Renal pelvis (tissue), 4 donors: Measurements from ENCODE around the gene KRT7. TPM values are rescaled to one million over a fixed set of nuclear protein-coding genes. Genes with fewer than 3 reads are reported as not detected.
"Not testable (repeated sequence)": the region's sequence is repeated elsewhere in the genome, so short reads cannot be mapped to it uniquely, and the experiment has no call there.

Source experiments
- DNase-seq: peaks from one replicate; pipeline ENCODE4 v3.0.0-alpha.2; 2013
- polyA plus RNA-seq, 3 donors: library from polyadenylated mRNA; unstranded; fragments of 120-200 nt; gene quantifications; one replicate each; pipeline ENCODE4 v1.2.1, GENCODE V29; 2013; ENCODE audit not compliant: insufficient read length in 3 of 3

The KRT7 gene
- polyA plus RNA-seq, 3 donors = 62.3 to 83.1 (median 64.3) TPM

DNA sequence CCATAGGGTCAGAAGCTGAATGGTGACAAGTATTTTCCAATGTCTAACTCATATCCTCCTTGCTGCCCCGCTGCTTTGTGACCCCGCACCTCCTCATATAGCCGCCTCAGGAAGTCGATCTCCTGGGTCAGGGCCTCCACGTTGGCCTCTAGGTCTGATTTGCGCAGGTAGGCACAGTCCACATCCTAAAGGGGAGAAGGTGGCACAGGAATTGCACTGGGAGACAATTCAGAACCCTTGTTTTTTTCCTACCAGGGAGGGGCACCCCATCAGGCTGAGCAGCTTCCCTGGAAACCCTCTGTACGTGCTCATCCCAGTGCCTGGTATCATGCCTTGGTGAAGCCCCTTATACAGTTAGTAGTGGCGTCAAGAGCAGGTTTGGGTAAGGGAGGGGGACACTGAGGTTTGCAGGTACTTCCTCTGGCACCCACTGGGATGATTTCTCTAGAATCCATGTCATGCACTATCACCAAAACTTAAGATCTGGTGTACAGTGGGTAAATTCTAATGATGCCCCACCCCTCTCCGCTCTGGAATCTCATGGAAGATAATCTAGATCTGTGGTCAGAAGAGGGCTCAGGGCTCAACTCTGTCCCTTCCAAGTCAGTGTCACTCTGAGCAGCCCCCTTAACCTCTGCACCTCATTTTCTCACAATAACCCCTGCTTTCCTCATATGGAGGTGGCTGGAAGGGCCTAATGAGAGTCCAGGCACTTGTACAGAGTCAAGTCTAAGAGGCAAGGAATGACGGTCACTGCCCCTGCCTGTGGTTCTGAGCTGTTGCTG lies 21.3 kb downstream of the KRT7 start:
- DNase-seq = no peak

DNA sequence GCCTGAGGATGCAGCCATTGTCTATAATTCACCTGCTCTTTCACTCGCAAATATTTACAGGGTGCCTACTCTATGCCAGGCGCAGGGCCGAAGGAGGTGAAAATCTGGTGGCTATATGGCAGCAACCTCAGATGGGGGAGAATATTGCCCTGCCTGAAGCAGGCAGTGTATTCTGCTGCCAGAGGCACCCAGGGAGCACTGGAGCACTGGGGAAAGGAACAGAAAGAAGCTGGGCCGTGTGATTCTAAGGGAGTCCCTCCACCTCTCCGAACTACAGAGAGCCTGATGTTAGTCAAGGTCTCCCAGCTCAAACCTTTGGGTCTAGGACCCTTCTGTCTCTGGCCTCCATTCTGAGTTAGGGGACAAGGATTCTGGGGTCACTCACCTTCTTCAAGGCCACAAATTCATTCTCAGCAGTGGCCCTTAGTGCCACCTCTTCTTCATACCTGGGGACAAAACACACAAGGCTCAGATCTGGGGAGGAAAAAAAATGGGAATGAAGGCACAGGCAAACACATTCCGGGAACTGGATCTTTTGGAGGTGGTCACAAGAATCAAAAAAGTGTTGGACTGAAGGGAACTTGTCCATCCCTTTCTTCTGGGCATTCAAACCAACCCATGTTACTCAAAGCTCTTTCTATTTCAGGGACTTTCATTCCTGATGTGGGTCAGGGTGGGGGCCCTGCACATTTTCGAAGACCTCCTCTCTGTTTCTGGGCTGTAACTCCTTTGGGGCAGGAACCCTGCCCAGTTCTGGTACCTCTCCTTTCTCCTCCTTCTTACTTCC lies 22.1 kb downstream of the KRT7 start:
- DNase-seq = no peak

DNA sequence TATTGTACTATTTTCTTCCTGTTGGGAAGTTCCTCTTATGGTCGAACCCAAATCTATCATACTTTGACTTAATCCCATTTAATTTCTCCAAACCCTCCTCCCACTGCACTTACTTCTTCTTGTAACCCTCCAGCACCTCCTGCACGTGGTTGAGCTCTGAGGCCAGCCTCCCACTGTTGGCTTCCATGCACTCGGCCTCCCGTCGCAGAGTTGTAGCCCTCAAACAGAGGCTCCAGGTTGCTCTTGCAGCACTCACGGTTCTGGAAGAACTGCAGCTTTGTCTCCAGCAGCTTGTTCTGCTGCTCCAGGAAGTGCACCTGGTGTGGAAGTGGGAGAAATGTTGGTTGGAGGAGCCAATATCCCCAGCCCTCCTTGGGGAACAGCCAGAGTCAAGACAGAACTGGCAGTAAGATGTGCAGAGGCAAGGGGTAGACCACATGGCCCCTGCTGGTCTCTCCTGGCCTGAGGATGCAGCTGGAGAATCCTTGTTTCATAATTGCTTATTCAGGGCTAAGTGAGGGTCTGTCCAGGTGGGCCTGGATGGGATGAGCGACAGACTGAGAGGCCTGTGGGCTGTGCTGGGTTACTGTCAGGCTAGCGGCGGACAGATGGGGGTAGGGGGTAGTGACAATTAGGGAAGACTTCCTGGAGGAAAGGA lies 23.0 kb downstream of the KRT7 start:
- no peak for DNase-seq

DNA sequence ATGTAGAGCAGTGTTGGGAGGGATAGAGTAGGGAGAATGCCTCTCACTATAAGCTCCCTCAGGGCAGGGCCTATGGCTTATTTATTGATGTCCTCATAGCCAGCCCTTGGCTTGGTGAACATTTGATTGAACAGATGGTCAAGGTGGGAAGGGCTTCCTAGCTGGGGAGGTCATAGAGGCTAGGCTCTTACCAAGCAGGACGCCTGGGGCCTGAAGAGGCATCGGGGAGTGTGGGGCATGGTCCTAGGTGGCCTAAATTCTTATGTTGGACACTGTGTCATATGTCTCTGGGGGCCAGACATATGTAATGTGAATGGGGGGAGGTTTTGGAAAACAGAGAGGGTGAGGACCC lies 23.5 kb downstream of the KRT7 start:
- no peak for DNase-seq

DNA sequence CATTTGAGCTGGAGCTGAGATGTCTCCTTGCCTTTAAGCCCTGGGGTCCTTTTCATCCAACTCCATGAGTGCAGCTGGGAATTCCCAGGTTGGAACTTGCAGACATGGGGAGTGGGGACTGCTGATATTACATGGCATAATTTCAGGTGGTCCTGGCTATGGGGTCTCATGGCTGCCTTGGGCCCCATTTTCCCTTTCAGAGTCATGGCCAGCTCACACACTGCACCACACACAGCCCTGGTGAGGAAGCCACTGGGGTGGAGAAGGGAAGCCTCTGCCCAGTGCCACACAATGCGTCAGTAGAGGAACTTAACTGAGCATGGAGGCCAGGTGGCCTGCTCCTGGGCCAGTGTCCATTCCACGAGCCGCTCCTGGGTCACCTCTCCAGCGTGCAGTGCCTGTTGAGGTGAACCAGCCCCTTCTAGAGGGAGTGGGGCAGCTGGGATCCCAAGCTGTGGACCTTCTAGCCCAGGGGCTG lies 24.1 kb downstream of the KRT7 start:
- no peak for DNase-seq

DNA sequence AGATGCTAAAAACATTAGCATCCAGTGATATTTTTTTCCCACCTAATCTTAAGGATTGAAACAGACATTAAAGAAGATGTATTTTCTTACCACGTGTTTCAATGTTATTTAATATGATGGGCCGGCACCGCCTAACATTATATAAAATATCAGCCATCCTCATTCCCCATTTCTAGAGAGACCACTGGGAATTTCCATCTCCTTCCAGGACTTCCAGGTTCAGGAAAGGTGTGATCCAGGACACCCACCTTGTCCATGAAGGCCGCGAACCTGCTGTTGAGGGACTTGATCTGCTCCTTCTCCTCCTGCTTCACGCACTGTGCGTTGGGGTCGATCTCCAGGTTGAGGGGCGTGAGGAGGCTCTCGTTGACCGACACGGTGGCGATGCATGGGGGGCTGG lies 24.9 kb downstream of the KRT7 start:
- not testable (repeated sequence) for DNase-seq

DNA sequence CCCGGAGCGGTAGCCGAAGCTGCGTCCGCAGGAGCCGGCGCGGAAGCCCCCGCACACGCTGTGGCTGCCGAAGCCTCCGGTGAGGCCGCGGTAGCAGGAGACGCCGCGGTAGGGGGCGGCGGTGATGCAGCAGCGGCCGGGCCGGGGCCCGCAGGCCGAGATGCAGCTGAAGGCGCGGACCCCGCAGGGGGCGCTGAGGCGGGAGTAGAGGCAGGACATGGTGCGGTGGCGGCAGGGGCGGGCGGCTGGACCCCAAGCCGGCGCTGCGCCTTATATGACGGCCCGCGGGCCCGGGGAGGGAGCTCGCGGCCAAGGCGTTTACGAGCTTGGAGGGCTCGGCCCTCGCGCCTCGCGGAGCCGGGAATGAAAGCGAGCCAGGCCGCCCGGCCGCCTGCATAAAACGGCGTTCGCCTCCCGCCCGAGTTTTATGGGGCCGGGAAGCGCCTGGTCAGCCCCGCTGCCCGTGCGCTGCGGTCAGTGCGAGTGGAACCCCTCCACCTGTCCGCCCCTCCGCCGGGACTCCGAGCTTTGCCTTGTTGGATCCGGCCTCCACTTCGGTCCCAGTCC lies 25.4 kb downstream of the KRT7 start:
- DNase-seq = no peak

DNA sequence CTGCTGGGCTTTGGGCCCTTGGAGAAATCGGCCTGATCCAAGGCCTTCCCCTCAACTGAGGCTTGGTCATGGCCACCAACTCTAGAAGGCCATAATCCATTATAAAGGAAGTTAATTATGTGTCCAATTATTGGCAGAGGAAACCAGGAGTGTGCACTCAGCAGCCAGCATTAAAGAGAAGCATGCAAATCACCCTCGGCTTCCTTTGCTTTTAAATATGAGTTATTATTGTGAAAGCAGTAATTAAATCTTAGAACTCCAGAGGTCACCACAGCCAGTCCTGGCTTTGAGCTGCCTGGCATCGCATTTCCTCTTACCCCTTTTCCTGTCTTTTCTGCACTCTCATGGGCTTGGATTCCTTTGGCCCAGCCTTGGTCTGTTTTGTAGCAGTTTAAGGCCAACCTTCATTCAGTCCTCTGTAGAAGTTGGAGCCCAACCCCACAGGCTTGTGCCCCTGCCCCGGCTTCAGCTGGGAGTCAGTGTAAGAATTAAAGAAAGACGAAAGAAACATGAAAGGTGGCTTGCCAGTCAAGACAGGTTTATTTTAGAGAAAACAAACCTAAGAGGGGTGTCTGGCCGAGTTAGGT lies 26.7 kb downstream of the KRT7 start:
- DNase-seq = no peak

DNA sequence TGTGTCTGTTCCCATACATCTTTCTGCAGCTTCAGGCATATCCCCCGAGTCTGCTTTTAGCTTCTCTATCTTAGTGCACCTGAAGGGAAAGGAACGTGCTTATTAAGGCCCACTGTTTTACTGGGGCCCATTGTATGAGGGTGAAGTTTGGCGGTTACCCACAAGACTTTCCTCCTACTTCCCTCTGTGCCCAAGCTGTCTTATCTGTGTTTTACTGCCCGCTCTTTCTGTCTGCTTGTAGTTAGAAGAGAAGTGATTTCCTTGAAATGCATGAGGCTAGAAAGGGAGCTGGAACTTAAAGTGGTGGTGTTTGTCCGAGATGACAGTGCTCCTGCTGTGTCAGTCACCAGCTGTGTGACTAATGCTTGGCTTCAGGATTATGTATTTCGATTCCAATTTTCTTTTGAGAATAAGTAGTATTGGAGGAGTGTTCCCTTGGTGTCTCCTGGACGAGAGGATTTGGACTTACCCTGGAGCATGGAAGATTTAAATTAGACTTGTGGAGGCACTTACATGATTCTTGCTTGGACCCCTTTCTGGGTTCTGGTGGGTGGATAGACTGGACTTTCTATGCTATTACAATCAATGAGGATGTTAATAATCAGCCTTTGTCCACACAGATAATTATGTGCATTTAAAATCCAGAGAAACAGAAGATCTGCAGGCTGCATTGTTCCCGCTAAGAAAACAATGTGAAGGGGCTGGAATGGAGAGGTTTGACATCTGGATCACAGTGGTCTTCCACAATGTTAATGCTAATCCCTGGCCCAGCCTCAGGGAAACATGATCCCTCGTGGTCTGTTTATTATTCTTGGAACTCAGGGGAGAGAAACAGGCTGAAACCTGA lies 27.5 kb downstream of the KRT7 start:
- DNase-seq = no peak

DNA sequence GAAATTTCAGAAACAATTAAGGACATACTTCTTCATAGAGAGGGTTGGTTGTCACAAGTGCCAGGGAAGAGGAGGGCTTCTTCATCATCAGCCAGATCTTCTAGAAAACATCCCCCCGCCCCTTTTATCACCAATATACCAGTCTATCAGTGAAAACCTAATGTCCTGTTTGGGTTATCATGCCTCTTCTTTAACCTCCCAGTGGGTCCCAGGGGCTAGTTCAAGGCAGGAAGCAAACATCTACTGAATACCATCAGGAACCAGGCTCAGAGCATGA lies 28.1 kb downstream of the KRT7 start:
- DNase-seq = no peak

DNA sequence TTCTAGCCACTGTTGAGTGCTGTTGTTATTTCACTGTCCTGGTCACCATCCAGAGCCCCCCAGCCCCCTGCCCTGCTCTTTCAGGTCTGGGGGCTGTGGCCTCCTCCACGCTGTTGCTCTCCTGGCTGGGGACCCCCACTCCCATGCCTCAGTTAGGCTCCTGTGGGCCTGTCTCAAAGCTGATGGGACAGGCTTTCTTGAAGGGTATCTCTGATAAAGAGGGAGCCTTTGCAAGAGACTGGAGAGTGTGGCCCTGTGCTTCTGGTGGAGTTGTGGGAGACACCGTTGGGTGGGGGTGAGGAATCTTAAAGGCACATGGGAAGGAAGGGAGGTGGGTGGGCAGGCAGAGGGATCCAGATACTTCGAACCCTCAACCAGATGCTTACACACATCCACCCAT lies 29.2 kb downstream of the KRT7 start:
- DNase-seq = no peak

DNA sequence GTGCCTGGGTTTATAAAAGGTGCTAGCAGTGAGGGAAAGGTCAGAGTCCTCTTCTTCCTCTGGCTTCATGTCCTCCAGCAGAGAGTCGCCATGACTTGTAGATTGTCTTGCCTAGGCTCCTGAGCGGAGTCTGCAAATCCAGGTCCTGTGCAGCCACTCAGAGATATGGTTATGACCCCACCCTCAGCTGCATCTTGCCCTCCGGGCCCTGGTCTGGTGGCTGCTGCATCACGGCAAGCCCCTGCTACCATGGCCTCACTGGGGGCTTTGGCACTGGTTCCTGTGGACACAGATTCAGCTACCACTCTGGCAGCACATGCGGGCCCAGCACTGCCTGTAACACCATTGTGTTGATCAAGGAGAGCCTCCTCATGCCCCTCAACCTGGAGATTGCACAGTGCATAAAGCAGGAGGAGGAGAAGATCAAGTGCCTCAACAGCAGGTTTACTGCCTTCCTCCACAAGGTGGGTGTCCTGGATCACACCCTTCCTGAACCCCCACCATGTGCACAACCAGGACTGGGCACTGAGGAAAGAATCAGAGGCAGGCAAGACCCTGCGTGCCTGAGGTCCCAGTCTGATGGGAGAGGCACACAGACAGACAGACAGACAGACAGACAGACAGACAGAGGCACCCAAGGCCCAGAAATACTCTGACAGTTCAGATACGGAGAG lies 30.9 kb downstream of the KRT7 start:
- DNase-seq = no peak

DNA sequence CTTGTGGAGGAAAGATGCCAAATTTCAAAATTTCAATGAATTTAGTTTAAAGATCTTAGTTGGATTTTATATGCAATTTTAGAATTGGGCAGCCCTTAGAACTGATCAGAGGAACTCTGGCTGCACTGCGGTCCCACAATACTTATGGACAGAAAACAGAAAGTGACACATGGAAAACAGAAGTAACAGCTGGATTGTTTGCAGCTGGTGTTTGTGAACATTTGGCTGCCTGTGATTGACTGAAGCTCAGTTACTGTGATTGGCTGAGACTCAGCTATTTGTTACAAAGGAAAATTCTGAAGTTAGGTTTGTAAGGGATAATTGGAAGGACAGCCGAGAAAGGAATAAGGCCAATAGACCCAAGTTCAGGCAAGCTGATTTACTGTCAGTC lies 31.4 kb downstream of the KRT7 start:
- no peak for DNase-seq

DNA sequence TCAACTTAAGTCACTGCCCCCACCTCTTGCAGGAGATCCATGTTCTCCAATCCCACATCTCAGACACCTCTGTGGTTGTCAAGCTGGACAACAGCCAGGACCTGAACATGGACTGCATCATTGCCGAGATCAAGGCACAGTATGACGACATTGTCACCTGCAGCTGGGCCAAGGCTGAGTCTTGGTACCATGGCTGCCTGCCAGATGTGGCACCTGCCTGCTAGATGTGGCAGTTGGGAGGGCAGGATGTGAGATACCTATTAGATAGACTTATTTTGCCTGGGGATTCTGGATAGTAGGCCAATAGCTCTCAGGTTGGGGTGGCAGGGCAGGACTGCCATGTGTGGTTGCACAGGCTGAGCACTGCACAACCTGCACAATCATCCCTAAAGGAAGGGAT lies 33.5 kb downstream of the KRT7 start:
- no peak for DNase-seq

DNA sequence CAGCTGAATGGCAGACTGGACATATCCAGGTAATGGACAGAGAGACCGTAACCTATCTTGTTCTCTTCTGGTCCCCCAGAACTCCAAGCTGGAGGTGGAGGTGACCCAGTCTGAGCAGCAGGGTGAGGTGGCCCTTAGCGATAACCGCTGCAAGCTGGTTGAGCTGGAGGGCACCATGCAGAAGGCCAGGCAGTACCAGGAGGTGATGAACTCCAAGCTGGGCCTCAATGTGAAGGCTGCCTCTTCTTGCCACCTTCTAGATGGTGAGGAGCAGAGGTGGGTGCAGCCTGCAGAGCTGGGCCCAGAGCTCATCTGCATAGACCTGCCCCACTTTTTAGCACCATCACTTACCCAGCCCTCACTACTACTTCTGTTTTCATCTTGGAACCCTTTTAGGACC lies 34.2 kb downstream of the KRT7 start:
- no peak for DNase-seq

DNA sequence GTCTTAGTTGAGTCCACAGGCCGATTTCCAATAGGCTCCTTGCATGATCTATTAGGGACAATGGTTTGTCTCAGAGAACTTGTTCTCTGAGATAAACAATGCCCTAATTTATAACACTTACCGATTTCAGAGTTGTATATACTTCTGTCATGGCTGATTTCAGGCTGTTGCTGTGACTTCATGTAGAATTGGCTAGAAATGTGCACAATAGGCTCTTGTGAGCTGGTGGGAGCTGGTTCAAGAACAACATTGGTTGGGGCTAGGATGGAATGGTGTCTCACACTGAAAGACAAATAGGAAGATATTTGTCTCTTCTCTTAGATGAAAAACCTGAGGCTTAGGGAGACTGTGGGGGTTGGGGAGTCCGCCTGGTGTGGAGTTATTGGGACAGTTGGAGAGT lies 34.7 kb downstream of the KRT7 start:
- no peak for DNase-seq

DNA sequence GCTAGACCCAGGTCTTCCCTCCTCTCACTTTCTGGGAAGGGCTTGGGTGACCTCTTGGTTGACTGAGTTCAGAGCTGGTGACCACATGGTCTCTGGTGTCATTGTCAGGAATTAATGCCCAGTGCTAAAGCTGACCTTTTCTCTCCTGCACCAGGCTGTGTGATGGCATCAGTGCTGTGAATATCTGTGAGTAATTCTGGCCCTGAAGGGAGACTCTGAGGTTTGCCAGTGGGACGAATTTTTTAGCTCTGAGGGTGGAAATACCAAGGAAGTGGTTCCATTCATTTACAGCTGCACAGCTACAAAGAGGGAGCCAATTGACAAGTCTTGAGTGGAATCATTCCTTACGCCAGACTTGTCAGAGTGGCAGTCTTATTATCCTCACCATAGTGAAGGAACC lies 35.2 kb downstream of the KRT7 start:
- no peak for DNase-seq

DNA sequence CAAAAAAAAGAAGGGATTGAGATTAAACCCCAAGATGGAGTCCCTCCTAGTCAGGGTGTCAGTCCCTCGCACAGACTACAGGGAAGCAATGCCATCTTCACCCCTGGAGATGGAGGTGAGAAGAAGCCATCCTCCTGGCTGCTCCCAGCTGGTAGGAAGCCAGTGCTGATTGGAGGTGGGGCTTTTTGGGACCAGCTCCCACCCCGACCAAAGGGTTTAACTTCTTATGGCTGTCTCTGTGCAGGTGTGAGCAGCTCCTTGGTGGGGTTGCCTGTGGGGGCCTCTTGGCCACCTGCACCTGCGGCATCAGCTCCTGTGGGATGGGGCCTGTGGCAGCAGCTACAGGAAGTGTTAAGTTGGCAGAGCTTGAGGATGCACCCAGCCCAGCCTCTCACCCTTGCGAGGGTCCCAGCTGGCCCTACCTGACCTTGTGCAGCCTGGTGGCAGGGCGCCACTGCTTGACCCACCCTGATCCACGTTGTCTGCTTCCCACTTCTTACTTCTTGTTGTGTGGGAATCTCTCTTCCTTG lies 37.6 kb downstream of the KRT7 start:
- DNase-seq = no peak

DNA sequence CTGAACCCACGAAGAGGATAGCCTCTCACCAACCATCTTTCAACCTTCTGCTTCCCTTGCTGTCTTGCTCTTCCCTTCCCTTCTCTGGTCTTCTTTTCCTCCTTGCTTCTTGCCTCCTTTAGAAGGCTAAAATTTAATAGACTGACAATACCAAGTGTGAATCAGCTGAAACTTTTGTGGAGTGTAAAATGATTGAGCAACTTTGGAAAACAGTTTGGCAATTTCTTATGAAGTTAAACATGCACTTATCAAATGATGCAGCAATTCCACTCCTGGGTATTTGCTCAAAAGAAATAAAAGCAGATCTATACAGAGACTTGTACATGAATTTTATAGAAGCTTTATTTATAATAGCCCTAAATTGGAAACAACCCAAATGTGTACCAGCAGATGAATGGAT lies 38.1 kb downstream of the KRT7 start:
- no peak for DNase-seq

DNA sequence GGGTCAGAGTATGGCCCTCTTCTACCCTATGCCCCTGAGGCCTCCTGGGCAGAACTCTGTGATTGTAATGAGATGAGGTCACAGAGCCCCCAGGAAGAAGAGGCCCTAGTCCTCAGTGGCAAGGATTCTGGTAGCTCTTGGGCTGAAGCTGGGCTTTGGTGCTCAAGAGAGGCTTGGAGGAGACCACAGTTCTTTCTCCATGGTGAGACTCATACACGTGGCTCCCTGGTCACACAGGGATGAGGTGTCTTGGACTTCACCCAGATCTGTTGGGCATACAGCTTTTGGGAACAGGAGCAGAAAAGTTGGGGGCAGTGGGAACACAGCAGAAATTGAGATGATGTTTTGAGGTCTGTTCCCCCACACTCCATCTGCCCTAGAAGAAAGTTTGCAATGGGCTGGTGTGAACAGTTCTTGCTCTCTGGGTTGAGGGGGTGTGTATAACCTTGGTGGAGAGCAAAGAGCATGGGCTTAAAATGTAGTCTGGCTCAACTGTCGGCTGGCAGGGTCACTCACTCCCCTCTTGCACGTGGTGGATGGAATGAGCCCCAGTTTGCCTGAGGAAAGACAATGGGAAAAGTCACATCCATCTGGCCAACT lies 41.6 kb downstream of the KRT7 start, which contains the start of gene KRT86:
TSS of gene KRT86 (plus strand) at position 125 of the 600 bp plus-strand sequence. CDS start 27,272 bp downstream, outside the sequence.
- no peak for DNase-seq
